ENCODE measurements around the gene WDR1. TPM values are rescaled to one million over a fixed set of nuclear protein-coding genes. Genes with fewer than 3 reads are reported as not detected.

The WDR1 gene
- total RNA-seq, 2 donors from 2014 or later = 437 to 476 TPM

GRCh38 chr4:10095296-10095991 is 21.2 kb downstream of the WDR1 start:
- H3K27ac ChIP-seq = peak overlapping the region; percentile 53
- intact Hi-C loops (cut with DNase I) = no loop called here
- H3K4me3 ChIP-seq = no peak overlapping the region
- no peaks in the 10 kb centered on the region for H3K27me3 ChIP-seq
- no peak for TF ChIP-seq CTCF (IDR thresholded peaks at IDR 0.05)
- peaks cover 15% of the 10 kb centered on the region for H3K4me1 ChIP-seq
- DNase-seq = no peak
- no peaks in the 10 kb centered on the region for H3K9me3 ChIP-seq
- peak overlapping the region in 1 of 2 donors; percentile 16 for H3K9ac ChIP-seq (ENCODE audit: low read depth in 2 of 2, low read length in 2 of 2)
- H3K36me3 ChIP-seq = peaks cover 27% of the 10 kb centered on the region

- no peak for DNase-seq
- intact Hi-C loops (cut with DNase I) = no loop called here
- Histone ChIP-seq H3K4me1 (peaks cover 20% of the 10 kb centered on the region), H3K27ac (no peak overlapping the region), H3K9ac (ENCODE audit: low read depth in 2 of 2, low read length in 2 of 2) (no peak overlapping the region), H3K36me3 (peaks cover 28% of the 10 kb centered on the region), H3K27me3 (no peaks in the 10 kb centered on the region), H3K9me3 (no peaks in the 10 kb centered on the region), H3K4me3 (no peak overlapping the region)
- no peak for TF ChIP-seq CTCF (IDR thresholded peaks at IDR 0.05)
Observed at GRCh38 chr4:10094841-10095240, 21.8 kb downstream of the WDR1 start.

DNA sequence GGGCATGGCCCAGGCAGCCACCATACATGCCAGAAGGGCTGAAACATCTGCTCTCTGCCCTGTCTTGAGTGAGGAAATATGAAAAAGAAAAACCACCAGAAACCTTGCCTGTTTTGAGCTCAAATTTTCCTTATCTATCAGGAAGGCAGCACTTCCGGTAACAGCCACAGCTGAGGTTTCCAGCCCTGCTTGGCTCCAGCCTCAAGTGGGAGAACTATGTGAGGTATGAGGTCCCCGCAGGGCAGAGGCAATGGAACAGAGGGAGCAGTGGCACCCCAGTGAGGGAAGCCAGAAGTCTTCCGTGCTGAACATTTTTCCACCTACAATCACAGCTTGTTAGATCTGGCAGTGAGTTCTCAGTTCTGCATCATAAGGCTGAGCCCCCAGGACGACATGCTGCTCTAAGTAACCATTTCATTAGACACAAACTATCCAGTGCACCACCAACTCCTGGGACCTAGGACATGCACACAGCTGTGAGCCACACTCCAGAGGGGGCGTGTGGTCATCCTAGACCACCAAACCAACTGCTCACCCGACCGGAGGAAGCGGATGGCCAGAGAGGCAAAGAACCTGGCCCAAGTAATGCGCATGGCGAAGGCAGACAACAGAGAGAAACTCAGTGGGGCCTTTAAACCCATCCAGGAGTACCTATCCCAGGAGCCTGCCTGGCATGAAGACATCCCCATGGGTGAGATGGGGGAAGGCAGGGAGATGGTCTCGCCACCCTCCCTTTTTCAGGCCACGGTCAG is 22.6 kb downstream of the WDR1 start:
- DNase-seq = no peak
- intact Hi-C loops (cut with DNase I) = no loop called here
- no peak overlapping the region for H3K27ac ChIP-seq

GRCh38 chr4:10093271-10093621 is 23.4 kb downstream of the WDR1 start:
- H3K9me3 ChIP-seq = no peaks in the 10 kb centered on the region
- H3K27me3 ChIP-seq = no peaks in the 10 kb centered on the region
- no peak for DNase-seq
- peaks cover 32% of the 10 kb centered on the region for H3K36me3 ChIP-seq
- intact Hi-C loops (cut with DNase I) = no loop called here
- no peak overlapping the region for H3K4me3 ChIP-seq
- H3K9ac ChIP-seq (ENCODE audit: low read depth in 2 of 2, low read length in 2 of 2) = no peak overlapping the region
- no peak overlapping the region for H3K27ac ChIP-seq
- TF ChIP-seq CTCF (IDR thresholded peaks at IDR 0.05) = no peak
- peaks cover 20% of the 10 kb centered on the region for H3K4me1 ChIP-seq

More for the DNA sequence above, 22.6 kb downstream of the WDR1 start:
- no peak for TF ChIP-seq CTCF (IDR thresholded peaks at IDR 0.05)
- H3K36me3 ChIP-seq = peaks cover 24% of the 10 kb centered on the region
- H3K9me3 ChIP-seq = no peaks in the 10 kb centered on the region
- peak overlapping the region in 1 of 2 donors; percentile 25 for H3K9ac ChIP-seq (ENCODE audit: low read depth in 2 of 2, low read length in 2 of 2)
- H3K27me3 ChIP-seq = no peaks in the 10 kb centered on the region
- H3K4me3 ChIP-seq = no peak overlapping the region
- peaks cover 20% of the 10 kb centered on the region for H3K4me1 ChIP-seq

DNA sequence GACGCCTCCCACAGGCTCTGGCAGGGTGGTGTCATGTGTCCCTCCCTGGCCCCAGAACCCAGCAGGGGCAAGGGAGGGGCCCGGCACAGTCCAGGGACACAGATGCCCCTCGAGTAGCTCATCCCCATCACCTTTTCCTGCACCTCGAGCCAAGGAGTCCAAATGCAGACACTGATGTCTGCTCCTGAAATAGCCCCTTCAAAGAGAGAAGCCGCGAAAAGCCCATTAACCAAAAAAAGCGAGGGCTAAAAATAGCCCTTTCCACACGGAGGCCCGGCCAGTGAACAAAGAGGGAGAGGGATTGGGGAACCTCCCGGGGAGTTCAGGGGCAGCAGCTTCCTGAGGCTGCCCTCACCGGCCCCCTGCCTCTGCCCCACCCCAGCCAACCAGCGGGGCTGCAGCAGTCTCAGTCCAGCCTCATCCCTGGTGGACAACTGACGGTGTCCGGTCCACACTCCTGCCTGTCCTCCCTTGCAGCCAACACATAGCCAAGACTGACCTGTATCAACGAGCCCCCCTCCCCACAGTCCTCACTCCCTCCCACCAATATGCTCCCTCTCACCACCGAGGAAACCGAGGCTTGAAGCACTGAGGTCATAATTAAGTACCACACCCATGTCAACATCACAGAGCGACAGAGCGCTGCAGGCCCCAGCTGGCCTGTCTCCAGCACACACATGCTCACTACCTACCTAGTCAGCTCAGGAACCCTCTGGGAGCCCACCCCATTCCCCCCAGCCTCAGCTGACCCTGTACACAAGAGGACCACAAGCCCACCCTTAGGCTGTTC is 23.9 kb downstream of the WDR1 start:
- H3K36me3 ChIP-seq = peaks cover 36% of the 10 kb centered on the region

More for the DNA sequence above, 23.9 kb downstream of the WDR1 start:
- Histone ChIP-seq H3K27me3 (no peaks in the 10 kb centered on the region), H3K9ac (ENCODE audit: low read depth in 2 of 2, low read length in 2 of 2) (no peak overlapping the region), H3K9me3 (no peaks in the 10 kb centered on the region), H3K4me1 (peaks cover 20% of the 10 kb centered on the region), H3K4me3 (no peak overlapping the region), H3K27ac (no peak overlapping the region)
- intact Hi-C loops (cut with DNase I) = no loop called here
- no peak for DNase-seq
- no peak for TF ChIP-seq CTCF (IDR thresholded peaks at IDR 0.05)

Data from colonic mucosa (tissue), 4 donors.